Measurements from ENCODE around the gene C16orf54.
"Not testable (repeated sequence)": the region's sequence is repeated elsewhere in the genome, so short reads cannot be mapped to it uniquely, and the experiment has no call there.

C16orf54 gene

DNA sequence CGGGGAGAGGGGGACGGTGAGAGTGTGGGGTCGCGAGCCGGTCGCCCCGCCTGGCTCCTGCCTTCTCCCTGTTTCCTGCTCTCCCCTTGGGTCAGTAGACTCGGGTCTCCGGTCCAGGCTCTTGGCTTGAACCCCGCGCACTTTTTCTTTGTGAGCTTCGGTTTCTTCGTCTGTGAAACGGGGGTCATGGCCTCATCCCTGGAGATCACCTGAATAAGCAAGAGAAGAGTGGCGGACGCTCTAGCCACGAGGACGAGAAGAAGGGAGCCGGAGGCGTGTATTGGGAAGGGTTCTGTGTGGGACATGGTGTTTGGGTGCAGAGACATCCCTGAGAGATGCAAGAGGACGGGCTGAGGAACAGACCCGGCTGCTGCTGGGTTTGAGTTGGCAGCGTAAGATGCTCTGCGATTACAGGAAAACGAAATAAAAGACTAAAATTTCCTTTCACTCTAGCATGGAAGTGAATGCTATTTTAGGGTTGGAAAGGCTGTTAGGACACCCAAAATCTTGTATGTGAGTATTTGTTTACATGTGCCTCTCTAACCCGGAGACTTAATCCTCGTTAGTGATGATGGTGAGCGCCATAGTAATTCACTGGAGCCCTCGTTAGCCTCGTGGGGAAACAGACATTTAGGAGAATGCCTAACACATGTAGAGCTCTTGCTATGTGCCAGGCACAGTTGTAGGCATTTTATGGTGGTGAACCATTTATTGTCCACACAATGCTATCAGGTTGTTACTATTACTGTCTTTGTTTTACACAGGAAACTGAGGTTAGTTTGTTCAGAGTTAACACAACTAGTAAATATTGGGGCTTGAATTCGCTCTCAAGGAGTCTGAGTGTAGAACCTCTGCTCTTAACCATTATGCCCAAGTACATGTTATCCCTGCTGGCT, 45.4 kb upstream of the C16orf54 start:
- Histone ChIP-seq H3K36me3 (replicated peaks; ENCODE audit: low read depth, low read length) (peaks cover 24% of the 10 kb centered on the region), H3K27me3 (ENCODE audit: low read depth, low read length) (no peaks in the 10 kb centered on the region), H3K4me2 (ENCODE audit: low read length) (peak overlapping the region; percentile 92), H3K4me1 (ENCODE audit: low read length) (peaks cover 13% of the 10 kb centered on the region), H3K27ac (ENCODE audit: low read length) (peak overlapping the region; percentile 47), H3K9me3 (ENCODE audit: insufficient read depth, low read length) (no peaks in the 10 kb centered on the region), H2AFZ (ENCODE audit: low read depth, low read length) (peak overlapping the region; percentile 34; the same call in 1 of the 2 replicates), H3K9ac (ENCODE audit: low read length) (peak overlapping the region; percentile 84), H3K79me2 (ENCODE audit: low read length) (peaks cover 63% of the 10 kb centered on the region), H4K20me1 (ENCODE audit: insufficient read depth, low read length) (0 out of 2 replicates have a peak, but pooled peaks cover 4% of the 10 kb centered on the region), H3K4me3 (ENCODE audit: low read length) (peak overlapping the region; percentile 88)
- TF ChIP-seq, protein P1, sequence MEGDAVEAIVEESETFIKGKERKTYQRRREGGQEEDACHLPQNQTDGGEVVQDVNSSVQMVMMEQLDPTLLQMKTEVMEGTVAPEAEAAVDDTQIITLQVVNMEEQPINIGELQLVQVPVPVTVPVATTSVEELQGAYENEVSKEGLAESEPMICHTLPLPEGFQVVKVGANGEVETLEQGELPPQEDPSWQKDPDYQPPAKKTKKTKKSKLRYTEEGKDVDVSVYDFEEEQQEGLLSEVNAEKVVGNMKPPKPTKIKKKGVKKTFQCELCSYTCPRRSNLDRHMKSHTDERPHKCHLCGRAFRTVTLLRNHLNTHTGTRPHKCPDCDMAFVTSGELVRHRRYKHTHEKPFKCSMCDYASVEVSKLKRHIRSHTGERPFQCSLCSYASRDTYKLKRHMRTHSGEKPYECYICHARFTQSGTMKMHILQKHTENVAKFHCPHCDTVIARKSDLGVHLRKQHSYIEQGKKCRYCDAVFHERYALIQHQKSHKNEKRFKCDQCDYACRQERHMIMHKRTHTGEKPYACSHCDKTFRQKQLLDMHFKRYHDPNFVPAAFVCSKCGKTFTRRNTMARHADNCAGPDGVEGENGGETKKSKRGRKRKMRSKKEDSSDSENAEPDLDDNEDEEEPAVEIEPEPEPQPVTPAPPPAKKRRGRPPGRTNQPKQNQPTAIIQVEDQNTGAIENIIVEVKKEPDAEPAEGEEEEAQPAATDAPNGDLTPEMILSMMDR (IDR thresholded peaks at IDR 0.05; ENCODE audit: low read depth, low read length), result no peak
- TF ChIP-seq EZH2phosphoT487 (IDR thresholded peaks at IDR 0.05; ENCODE audit: low read depth), result no peak

- peaks cover 55% of the 10 kb centered on the region for H3K79me2 ChIP-seq (ENCODE audit: low read length)
- H2AFZ ChIP-seq (ENCODE audit: low read depth, low read length), result peak within 1 kb of the TSS; percentile 50; the same call in 1 of the 2 replicates
- H3K27ac ChIP-seq (ENCODE audit: low read length), result peak within 1 kb of the TSS; percentile 74
- no peaks in the 10 kb centered on the region for H3K27me3 ChIP-seq (ENCODE audit: low read depth, low read length)
- H3K9me3 ChIP-seq (ENCODE audit: insufficient read depth, low read length), result no peaks in the 10 kb centered on the region
- peak within 1 kb of the TSS; percentile 94 for H3K4me3 ChIP-seq (ENCODE audit: low read length)
- H3K4me2 ChIP-seq (ENCODE audit: low read length), result peak within 1 kb of the TSS; percentile 92
- no peak for TF ChIP-seq EZH2phosphoT487 (IDR thresholded peaks at IDR 0.05; ENCODE audit: low read depth)
- TF ChIP-seq, protein P1 (IDR thresholded peaks at IDR 0.05; ENCODE audit: low read depth, low read length), result peak; percentile 61
- 0 out of 2 replicates have a peak, but pooled peaks cover 4% of the 10 kb centered on the region for H4K20me1 ChIP-seq (ENCODE audit: insufficient read depth, low read length)
- H3K36me3 ChIP-seq (replicated peaks; ENCODE audit: low read depth, low read length), result peaks cover 23% of the 10 kb centered on the region
- H3K9ac ChIP-seq (ENCODE audit: low read length), result peak within 1 kb of the TSS; percentile 98
- H3K4me1 ChIP-seq (ENCODE audit: low read length), result peaks cover 13% of the 10 kb centered on the region
Measured at GRCh38 chr16:29790183-29790948, 44.6 kb upstream of the C16orf54 start, which contains the start of gene KIF22. Gene KIF22, plus strand, starts transcription at chr16:29790751. Its CDS starts 9 bp downstream, at chr16:29790760.

- Histone ChIP-seq H3K79me2 (ENCODE audit: low read length) (peaks cover 49% of the 10 kb centered on the region), H3K4me3 (ENCODE audit: low read length) (peak overlapping the region; percentile 94), H3K4me1 (ENCODE audit: low read length) (peaks cover 13% of the 10 kb centered on the region), H4K20me1 (ENCODE audit: insufficient read depth, low read length) (0 out of 2 replicates have a peak, but pooled peaks cover 4% of the 10 kb centered on the region), H3K4me2 (ENCODE audit: low read length) (peak overlapping the region; percentile 76), H3K36me3 (replicated peaks; ENCODE audit: low read depth, low read length) (peaks cover 18% of the 10 kb centered on the region), H3K9me3 (ENCODE audit: insufficient read depth, low read length) (no peaks in the 10 kb centered on the region), H2AFZ (ENCODE audit: low read depth, low read length) (peak overlapping the region; percentile 50; the same call in 1 of the 2 replicates), H3K27me3 (ENCODE audit: low read depth, low read length) (no peaks in the 10 kb centered on the region), H3K9ac (ENCODE audit: low read length) (peak overlapping the region; percentile 98), H3K27ac (ENCODE audit: low read length) (peak overlapping the region; percentile 74)
- no peak for TF ChIP-seq EZH2phosphoT487 (IDR thresholded peaks at IDR 0.05; ENCODE audit: low read depth)
- TF ChIP-seq, protein P1 (IDR thresholded peaks at IDR 0.05; ENCODE audit: low read depth, low read length), result no peak
Measured at GRCh38 chr16:29789775-29790182, 44.0 kb upstream of the C16orf54 start.

DNA sequence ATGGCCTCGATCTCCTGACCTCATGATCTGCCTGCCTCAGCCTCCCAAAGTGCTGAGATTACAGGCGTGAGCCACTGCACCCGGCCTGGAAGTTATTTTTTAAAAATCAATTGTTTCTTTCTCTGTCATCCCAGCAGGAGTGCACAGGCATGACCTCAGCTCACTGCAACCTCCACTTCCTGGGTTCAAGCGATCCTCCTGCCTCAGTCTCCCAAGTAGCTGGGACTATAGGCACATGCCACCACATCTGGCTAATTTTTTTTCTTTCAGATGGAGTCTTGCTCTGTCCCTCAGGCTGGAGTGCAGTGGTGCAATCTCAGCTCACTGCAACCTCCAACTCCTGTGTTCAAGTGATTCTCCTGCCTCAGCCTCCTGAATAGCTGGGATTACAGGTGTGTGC, 41.4 kb upstream of the C16orf54 start:
- not testable (repeated sequence) for H3K9me3 ChIP-seq (ENCODE audit: insufficient read depth, low read length); H3K4me3 ChIP-seq (ENCODE audit: low read length); H3K36me3 ChIP-seq (replicated peaks; ENCODE audit: low read depth, low read length); H3K4me2 ChIP-seq (ENCODE audit: low read length); H2AFZ ChIP-seq (ENCODE audit: low read depth, low read length); H3K27me3 ChIP-seq (ENCODE audit: low read depth, low read length); H4K20me1 ChIP-seq (ENCODE audit: insufficient read depth, low read length); H3K27ac ChIP-seq (ENCODE audit: low read length); H3K4me1 ChIP-seq (ENCODE audit: low read length); H3K9ac ChIP-seq (ENCODE audit: low read length)
- peaks cover 23% of the 10 kb centered on the region for H3K79me2 ChIP-seq (ENCODE audit: low read length)

Data from OCI-LY3 (cell line).